ENCODE measurements around the gene EPHB1.

EPHB1 gene

DNA sequence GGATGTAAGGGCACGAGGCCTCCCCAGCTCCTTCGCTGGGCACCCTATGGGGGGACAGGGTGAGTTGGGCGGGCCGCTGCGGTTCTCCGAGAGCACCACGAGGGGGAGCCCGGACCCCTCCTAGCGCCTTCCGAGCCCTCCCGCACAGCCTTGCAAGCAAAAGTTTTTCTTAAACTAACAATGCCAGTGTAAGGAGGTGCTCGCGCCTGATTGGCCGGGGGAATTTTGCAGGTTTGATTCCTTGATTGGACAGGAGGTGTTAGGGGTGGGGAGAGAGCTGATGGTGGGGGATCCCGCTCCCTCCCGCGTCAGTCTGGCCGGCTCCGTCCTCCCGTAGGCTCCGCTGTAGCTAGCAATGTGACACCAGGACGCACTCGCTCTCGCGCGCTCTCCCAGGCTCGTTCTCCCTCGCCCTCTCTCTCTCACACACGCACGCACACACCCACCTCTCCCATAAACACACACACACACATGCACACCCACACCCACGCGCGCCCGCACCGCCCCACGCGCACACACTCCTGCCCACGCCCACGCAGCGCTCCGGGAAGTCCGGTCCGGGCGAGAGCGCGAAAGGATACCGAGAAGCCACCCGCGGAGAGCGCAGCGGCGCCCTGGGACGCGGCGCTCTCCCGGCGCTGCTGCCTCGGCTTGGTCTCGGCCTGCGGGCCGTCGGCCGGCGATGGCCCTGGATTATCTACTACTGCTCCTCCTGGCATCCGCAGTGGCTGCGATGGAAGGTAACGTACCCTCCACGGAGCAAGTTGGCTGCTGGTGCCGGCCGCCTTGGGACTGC is at the start of gene EPHB1:
Gene EPHB1 (plus strand): TSS at position 311 of the 796 bp plus-strand sequence.
- H3K27me3 ChIP-seq (ENCODE audit: control insufficient read depth in 1 of 2, insufficient read depth in 2 of 2, low read length in 2 of 2): peaks cover 0 to 27% of the 10 kb centered on the region in 2 donors
- H3K27ac ChIP-seq (ENCODE audit: low read depth, low read length): peak within 1 kb of the TSS; percentile 66
- no peaks in the 10 kb centered on the region for H3K36me3 ChIP-seq (ENCODE audit: insufficient read depth, low read length)
- no peaks in the 10 kb centered on the region for H3K9me3 ChIP-seq (ENCODE audit: low read length)
- peaks cover 7% of the 10 kb centered on the region for H3K4me1 ChIP-seq (ENCODE audit: insufficient read depth, low read length)
- peak within 1 kb of the TSS; percentile 56 to 77 for H3K4me3 ChIP-seq (ENCODE audit: low read depth in 1 of 2, low read length in 2 of 2)
- H3K9ac ChIP-seq (ENCODE audit: low read length): no peak within 1 kb of the TSS

DNA sequence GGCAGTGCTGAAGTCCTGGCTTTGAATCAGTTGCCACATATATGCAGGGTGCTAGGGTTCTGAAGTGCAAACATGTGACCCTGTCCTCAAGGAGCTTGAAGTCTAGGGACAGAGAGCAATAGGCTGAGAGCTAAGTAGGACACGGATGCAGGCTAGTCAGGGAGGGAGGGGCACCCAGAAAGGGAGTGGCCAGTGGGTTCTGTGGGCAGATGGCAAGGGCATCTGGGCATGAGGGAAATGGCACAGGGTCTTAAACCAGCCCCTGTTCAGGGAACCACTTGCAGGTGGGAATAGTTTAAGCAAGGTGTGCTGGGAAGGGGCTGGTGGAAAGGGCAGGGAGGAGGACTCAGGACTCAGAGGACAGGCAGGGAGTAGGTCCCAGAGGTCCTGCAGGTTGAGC is 46.4 kb upstream of the EPHB1 start:
- Histone ChIP-seq H3K27ac (ENCODE audit: low read depth, low read length) (no peak overlapping the region), H3K36me3 (ENCODE audit: insufficient read depth, low read length) (no peaks in the 10 kb centered on the region), H3K4me3 (ENCODE audit: low read depth in 1 of 2, low read length in 2 of 2) (no peak overlapping the region), H3K9ac (ENCODE audit: low read length) (no peak overlapping the region), H3K4me1 (ENCODE audit: insufficient read depth, low read length) (no peaks in the 10 kb centered on the region), H3K27me3 (ENCODE audit: control insufficient read depth in 1 of 2, insufficient read depth in 2 of 2, low read length in 2 of 2) (no peaks in the 10 kb centered on the region), H3K9me3 (ENCODE audit: low read length) (no peaks in the 10 kb centered on the region)

DNA sequence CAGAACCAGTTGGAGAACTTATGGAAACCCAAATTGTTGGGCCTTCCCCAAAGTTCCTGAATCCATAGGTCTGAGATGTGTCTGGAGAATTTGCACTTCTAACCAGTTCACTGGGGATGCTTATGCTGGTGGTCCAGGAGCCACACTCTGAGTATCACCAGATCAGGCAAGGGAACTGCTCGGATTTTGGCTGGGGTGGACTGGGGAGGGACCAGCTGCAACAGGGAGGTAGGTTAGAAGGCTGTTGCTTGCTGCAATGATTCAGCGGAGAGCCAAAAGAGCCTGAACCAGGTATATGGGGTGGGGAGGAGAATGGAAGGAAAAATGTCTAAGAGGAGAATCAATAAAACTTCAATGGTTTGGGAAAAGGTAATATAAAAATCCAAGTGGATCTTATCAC is 45.9 kb upstream of the EPHB1 start:
- Histone ChIP-seq H3K9me3 (ENCODE audit: low read length) (no peaks in the 10 kb centered on the region), H3K36me3 (ENCODE audit: insufficient read depth, low read length) (no peaks in the 10 kb centered on the region), H3K9ac (ENCODE audit: low read length) (no peak overlapping the region), H3K27ac (ENCODE audit: low read depth, low read length) (no peak overlapping the region), H3K27me3 (ENCODE audit: control insufficient read depth in 1 of 2, insufficient read depth in 2 of 2, low read length in 2 of 2) (no peaks in the 10 kb centered on the region), H3K4me3 (ENCODE audit: low read depth in 1 of 2, low read length in 2 of 2) (no peak overlapping the region), H3K4me1 (ENCODE audit: insufficient read depth, low read length) (no peaks in the 10 kb centered on the region)

DNA sequence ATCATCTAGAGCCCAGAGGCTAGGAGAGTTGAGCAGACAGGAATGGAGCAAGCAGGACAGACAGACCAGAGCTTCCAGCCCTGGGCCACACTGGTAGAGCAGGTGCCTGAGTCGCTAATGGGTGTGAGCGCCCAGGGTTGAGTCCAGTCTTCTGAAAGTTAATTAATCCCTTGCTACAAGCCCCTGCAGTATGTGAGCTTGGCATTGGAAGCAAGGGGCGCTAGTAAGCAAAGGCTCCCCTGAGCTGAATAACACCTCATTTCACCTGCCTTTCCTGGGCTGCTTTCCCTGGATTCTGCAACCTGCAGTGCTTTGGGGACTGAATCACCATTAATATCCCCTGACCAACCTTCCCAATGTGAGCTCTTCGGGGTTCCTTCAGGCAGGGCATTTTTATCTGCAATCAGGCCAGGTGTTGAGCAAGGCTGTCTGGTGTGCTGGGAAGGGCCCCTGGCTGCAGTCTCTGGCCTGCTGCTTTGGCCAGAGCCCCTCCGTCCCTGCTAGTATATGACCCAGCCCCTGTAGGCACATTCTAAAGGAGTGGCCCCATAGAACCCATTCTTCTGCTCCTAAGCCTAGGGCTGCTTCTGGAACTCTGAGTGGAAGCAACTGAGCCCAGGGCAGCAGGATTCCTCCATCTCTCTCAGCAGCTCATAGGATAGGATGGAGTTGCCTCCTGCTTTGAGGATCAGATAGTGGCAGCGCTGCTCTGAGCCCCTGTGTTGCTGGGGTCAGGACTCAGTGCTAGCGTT is 45.1 kb upstream of the EPHB1 start:
- Histone ChIP-seq H3K9me3 (ENCODE audit: low read length) (no peaks in the 10 kb centered on the region), H3K4me3 (ENCODE audit: low read depth in 1 of 2, low read length in 2 of 2) (no peak overlapping the region), H3K4me1 (ENCODE audit: insufficient read depth, low read length) (no peaks in the 10 kb centered on the region)

DNA sequence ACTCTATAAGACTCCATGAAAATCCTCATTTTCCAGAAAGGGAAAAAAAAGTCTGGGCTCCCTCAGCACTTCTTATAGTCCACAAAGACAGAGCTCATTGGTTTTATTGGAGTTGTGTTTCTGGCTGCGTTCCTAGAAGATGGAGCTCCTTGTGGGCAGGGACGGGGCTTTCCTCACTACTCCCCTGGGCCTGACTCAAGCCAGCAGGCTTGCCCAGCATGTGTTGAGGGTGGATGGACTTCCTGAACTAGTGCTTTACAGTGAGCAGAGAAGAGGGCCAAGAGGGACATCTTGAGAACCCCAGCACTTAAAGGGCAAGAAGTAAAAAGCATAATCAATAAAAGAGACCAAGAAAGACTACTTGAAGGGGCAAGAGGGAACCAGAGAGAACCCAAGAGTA is 43.2 kb upstream of the EPHB1 start:
- no peaks in the 10 kb centered on the region for H3K9me3 ChIP-seq (ENCODE audit: low read length)
- no peaks in the 10 kb centered on the region for H3K4me1 ChIP-seq (ENCODE audit: insufficient read depth, low read length)
- H3K4me3 ChIP-seq (ENCODE audit: low read depth in 1 of 2, low read length in 2 of 2): no peak overlapping the region
- no peaks in the 10 kb centered on the region for H3K36me3 ChIP-seq (ENCODE audit: insufficient read depth, low read length)
- H3K27me3 ChIP-seq (ENCODE audit: control insufficient read depth in 1 of 2, insufficient read depth in 2 of 2, low read length in 2 of 2): no peaks in the 10 kb centered on the region
- no peak overlapping the region for H3K9ac ChIP-seq (ENCODE audit: low read length)
- H3K27ac ChIP-seq (ENCODE audit: low read depth, low read length): no peak overlapping the region

More for the DNA sequence above, 45.1 kb upstream of the EPHB1 start:
- Histone ChIP-seq H3K9ac (ENCODE audit: low read length) (no peak overlapping the region), H3K27ac (ENCODE audit: low read depth, low read length) (no peak overlapping the region), H3K27me3 (ENCODE audit: control insufficient read depth in 1 of 2, insufficient read depth in 2 of 2, low read length in 2 of 2) (no peaks in the 10 kb centered on the region), H3K36me3 (ENCODE audit: insufficient read depth, low read length) (no peaks in the 10 kb centered on the region)

DNA sequence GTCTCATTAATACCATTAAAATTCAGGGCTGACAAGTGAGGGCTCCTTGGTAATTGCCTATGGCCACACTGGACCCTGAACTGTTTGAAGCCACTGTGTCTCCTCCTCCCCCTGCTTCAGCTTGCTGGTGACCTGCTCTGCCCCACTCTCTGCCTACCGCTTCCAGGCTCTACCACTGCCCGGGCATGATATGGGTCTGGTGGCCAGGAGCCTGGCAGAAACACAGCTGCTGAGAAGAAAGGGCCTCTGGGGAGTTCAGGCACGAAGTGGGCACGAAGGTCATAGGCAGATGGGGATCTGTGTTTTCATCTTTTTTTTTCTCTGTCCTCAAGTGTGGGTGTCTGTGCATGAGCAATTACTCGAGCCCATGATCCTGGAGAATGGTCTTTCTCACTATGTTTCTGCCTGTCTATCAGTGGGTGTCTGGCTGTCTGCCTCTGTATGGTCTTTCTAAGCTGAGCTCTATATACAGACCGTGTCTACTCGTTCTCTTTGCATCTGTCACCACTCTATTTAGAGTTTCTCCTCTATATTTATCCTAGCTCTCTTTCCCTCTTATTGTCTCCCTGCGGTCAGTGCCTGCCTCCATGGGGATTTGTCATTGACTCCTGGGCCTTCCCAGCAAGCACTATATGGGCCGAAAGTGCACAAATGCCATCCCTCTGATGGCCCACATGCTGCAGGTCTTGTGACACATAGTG is 42.1 kb upstream of the EPHB1 start:
- no peaks in the 10 kb centered on the region for H3K9me3 ChIP-seq (ENCODE audit: low read length)
- no peak overlapping the region for H3K9ac ChIP-seq (ENCODE audit: low read length)
- H3K4me3 ChIP-seq (ENCODE audit: low read depth in 1 of 2, low read length in 2 of 2): no peak overlapping the region
- no peaks in the 10 kb centered on the region for H3K4me1 ChIP-seq (ENCODE audit: insufficient read depth, low read length)
- no peaks in the 10 kb centered on the region for H3K27me3 ChIP-seq (ENCODE audit: control insufficient read depth in 1 of 2, insufficient read depth in 2 of 2, low read length in 2 of 2)
- H3K36me3 ChIP-seq (ENCODE audit: insufficient read depth, low read length): no peaks in the 10 kb centered on the region
- no peak overlapping the region for H3K27ac ChIP-seq (ENCODE audit: low read depth, low read length)

DNA sequence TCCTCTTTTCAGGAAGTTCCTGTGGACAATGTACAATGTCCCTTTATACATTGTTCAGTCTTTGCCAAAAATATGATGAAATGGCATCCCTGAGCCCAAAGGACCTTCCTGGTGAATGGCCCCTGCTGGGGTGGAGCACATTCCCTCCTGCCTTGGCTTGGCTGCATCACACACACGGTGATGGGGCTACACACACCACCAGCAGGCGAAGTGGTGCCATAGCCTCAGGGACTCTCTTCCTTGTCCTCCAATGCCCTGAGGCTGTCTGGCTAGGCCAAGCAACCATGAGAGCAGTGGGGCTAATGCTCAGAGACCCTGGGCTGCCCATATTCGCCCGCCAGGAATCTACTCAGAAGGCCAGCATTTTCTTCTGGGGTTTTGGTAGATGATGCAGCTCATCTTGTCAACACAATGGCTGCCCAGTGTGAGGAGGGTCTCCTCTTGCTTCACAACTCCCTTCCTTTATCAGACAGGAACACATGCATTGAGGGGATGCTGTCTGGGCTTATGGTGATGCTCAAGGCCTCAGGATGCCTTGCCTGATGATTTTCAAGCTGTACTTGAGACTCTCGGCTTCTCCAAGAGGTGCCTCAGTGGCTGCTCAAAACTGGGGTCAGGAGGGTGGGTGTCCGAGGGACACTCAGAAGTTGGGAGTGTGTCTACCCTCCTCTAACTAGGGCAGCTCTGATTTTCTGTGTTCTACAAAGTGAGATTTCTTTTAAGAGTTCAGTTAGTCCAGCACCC is 40.9 kb upstream of the EPHB1 start:
- H3K4me3 ChIP-seq (ENCODE audit: low read depth in 1 of 2, low read length in 2 of 2): no peak overlapping the region
- no peaks in the 10 kb centered on the region for H3K27me3 ChIP-seq (ENCODE audit: control insufficient read depth in 1 of 2, insufficient read depth in 2 of 2, low read length in 2 of 2)
- no peak overlapping the region for H3K9ac ChIP-seq (ENCODE audit: low read length)
- no peaks in the 10 kb centered on the region for H3K36me3 ChIP-seq (ENCODE audit: insufficient read depth, low read length)
- no peaks in the 10 kb centered on the region for H3K4me1 ChIP-seq (ENCODE audit: insufficient read depth, low read length)
- H3K9me3 ChIP-seq (ENCODE audit: low read length): no peaks in the 10 kb centered on the region
- no peak overlapping the region for H3K27ac ChIP-seq (ENCODE audit: low read depth, low read length)

DNA sequence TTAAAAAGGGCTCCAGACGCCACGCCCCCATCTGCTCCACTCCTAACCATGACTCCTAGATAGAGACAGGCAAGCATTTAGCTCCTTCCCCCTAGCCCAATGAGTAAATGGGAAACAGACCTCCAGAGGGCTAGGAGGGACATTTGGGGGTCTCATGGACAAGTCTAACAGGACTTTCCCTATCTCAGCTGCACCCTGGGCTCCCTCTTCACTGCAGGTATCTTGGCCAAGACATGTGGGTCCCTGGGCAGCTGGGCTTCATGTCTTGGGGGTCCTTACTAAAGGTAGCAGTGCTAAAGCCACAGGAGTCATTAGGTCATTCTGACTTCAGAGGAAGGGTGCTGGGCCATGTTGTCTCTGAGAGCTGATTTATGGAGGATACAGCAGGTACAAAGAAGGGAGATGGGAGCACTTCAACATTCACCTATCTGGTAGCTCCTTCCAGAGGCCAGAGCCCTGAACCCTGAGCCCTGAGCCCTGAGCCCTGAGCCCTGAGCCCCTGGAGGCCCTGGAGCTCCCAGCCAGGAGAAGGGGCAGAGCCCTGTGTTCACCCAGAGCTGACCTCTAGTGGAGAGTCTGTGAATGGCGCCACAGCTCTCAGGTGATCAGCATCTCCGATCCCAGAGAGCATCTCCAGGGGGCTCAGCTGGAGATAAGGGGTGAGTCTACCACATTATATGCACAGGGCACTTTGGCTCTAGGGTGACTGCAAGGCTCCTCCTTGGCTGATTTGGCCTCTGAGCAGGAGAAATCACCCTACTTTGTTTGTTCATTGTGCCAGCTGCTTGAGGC is 40.1 kb upstream of the EPHB1 start:
- H3K4me3 ChIP-seq (ENCODE audit: low read depth in 1 of 2, low read length in 2 of 2): no peak overlapping the region
- no peak overlapping the region for H3K27ac ChIP-seq (ENCODE audit: low read depth, low read length)
- no peaks in the 10 kb centered on the region for H3K27me3 ChIP-seq (ENCODE audit: control insufficient read depth in 1 of 2, insufficient read depth in 2 of 2, low read length in 2 of 2)
- no peak overlapping the region for H3K9ac ChIP-seq (ENCODE audit: low read length)
- no peaks in the 10 kb centered on the region for H3K36me3 ChIP-seq (ENCODE audit: insufficient read depth, low read length)
- no peaks in the 10 kb centered on the region for H3K9me3 ChIP-seq (ENCODE audit: low read length)
- H3K4me1 ChIP-seq (ENCODE audit: insufficient read depth, low read length): no peaks in the 10 kb centered on the region

DNA sequence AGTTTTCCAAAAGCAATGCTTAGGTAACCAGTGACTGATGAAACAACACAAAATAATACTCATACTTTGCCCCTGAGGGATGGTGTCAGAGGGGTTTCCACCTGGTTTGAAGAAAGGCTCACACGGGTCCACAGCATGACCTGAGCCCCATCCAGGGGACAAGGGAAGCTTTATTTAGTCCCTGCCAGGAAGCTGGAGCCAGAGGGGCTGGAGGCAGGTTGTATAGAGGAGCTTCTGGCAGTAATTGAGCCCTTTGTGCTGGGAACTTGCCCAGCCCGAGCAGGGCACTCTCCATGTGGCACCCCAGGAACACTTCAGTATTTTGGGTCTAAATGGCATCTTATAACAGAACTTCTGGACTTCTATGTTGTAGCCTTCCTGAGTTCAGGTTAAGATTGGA is 39.2 kb upstream of the EPHB1 start:
- H3K4me1 ChIP-seq (ENCODE audit: insufficient read depth, low read length): no peaks in the 10 kb centered on the region
- H3K9me3 ChIP-seq (ENCODE audit: low read length): no peaks in the 10 kb centered on the region
- no peaks in the 10 kb centered on the region for H3K27me3 ChIP-seq (ENCODE audit: control insufficient read depth in 1 of 2, insufficient read depth in 2 of 2, low read length in 2 of 2)
- no peaks in the 10 kb centered on the region for H3K36me3 ChIP-seq (ENCODE audit: insufficient read depth, low read length)
- no peak overlapping the region for H3K27ac ChIP-seq (ENCODE audit: low read depth, low read length)
- H3K4me3 ChIP-seq (ENCODE audit: low read depth in 1 of 2, low read length in 2 of 2): no peak overlapping the region
- H3K9ac ChIP-seq (ENCODE audit: low read length): no peak overlapping the region

DNA sequence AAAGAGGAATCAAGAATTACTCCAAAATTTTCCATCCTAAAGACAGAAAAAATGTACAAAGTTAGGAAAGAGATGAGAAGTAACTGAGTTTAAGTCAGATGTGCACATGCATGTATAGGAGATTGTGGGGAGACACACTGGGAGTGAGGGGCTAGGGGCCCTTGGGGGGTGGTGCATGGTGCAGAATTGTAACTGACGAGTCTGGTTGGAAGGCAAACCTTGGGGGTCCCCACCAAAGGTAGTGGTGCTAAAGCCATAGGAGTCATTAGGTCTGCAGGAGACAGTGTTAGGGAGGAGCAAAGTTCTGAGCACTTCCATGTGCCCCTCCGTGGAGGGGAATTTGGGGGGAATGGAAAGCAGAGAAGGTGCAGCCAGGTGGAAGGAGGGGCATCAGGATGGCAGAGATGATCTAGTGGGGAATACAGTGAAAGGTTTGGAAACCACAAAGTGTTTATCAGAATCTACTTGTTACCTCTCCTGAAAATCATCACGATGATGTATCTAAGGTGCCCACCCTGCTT is 37.5 kb upstream of the EPHB1 start:
- no peak overlapping the region for H3K9ac ChIP-seq (ENCODE audit: low read length)
- no peaks in the 10 kb centered on the region for H3K27me3 ChIP-seq (ENCODE audit: control insufficient read depth in 1 of 2, insufficient read depth in 2 of 2, low read length in 2 of 2)
- H3K36me3 ChIP-seq (ENCODE audit: insufficient read depth, low read length): no peaks in the 10 kb centered on the region
- H3K9me3 ChIP-seq (ENCODE audit: low read length): no peaks in the 10 kb centered on the region
- H3K4me3 ChIP-seq (ENCODE audit: low read depth in 1 of 2, low read length in 2 of 2): no peak overlapping the region
- no peaks in the 10 kb centered on the region for H3K4me1 ChIP-seq (ENCODE audit: insufficient read depth, low read length)
- H3K27ac ChIP-seq (ENCODE audit: low read depth, low read length): no peak overlapping the region

Measured in muscle layer of colon (tissue), 2 donors.